Dendritic cell treated with granulocyte-macrophage colony-stimulating factor and Interleukin-4, amounts not matched to agents 40 ng/mL and 50 ng/mL, for 4 days (primary cell): Measurements from ENCODE around the gene FAM32A.
A peak's percentile ranks its signal among the peaks of the same experiment; 100 is the strongest.

Source experiments
- H3K27ac Mint-ChIP-seq: one replicate; pipeline ENCODE4 v1.8.0; 2022; ENCODE audit warnings: mild to moderate bottlenecking, mixed read lengths
- H3K27me3 Mint-ChIP-seq: one replicate; pipeline ENCODE4 v1.8.0; 2022; ENCODE audit warnings: mild to moderate bottlenecking, mixed read lengths
- H3K36me3 Mint-ChIP-seq: one replicate; pipeline ENCODE4 v1.8.0; 2022; ENCODE audit warnings: low read depth, mixed read lengths
- H3K4me1 Mint-ChIP-seq: one replicate; pipeline ENCODE4 v1.8.0; 2022; ENCODE audit warnings: low read depth, mixed read lengths
- H3K4me3 Mint-ChIP-seq: one replicate; pipeline ENCODE4 v1.8.0; 2022; ENCODE audit warnings: mild to moderate bottlenecking, moderate library complexity, mixed read lengths
- H3K9me3 Mint-ChIP-seq: one replicate; pipeline ENCODE4 v1.8.0; 2022; ENCODE audit warnings: mixed read lengths
- intact Hi-C: fragments of 100-400 bp; cut with micrococcal nuclease; formaldehyde crosslinking; loops from one replicate; pipeline ENCODE4 v1.15.0; 2022

FAM32A gene

DNA sequence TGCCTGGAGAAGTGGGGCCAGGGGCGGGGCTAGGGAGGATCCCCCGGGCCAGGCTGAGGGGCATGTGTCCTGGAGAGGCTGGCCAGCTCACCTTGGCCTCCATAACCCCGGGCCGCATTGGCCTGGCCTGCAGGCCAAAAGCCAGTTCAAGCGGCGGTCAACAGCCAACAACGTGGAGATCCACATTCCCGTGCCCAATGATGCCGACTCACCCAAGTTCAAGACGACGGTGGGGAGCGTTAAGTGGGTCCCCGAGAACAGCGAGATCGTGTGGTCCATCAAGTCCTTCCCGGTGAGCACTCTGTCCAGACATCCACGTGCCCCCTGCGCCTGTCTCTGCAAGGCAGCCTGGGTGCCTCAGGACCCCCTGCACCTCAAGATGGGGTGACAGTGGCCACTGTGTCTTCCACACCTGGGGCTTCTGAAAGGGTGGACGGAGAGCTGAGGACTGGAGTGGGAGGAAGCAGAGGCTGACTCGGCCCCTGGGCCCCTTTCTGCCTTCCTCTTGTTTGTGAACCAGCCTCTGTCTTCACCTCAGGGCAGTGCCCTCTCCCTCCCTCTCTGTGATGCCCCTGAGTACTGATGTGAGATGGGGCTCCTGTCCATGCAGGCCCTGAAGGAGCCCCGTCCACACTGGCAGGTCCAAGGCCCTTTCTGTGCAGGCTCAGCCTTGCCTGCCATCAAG is 43.6 kb downstream of the FAM32A start:
- Mint-ChIP-seq H3K4me3 (no peak overlapping the region), H3K36me3 (peaks cover 100% of the 10 kb centered on the region)

DNA sequence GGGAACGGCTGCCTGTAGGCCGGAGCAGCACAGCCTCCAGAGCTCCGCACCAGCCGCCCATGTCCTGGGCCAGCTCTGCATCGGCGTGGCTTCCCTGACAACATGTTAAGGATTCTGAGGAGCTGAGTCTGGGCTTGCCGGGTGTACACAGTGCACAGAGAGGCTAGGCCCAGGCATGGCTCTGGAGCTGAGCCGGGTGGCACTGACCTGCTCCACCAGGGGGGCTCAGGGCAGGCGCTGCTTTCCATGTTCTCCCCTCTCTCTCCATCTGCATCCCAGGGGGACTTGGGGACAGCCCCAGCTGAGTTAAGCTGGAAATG is 44.1 kb downstream of the FAM32A start:
- no peaks in the 10 kb centered on the region for H3K27me3 Mint-ChIP-seq
- H3K27ac Mint-ChIP-seq: no peak overlapping the region
- H3K4me3 Mint-ChIP-seq: no peak overlapping the region
- H3K4me1 Mint-ChIP-seq: no peaks in the 10 kb centered on the region
- H3K9me3 Mint-ChIP-seq: no peaks in the 10 kb centered on the region
- peaks cover 100% of the 10 kb centered on the region for H3K36me3 Mint-ChIP-seq
- intact Hi-C loops: no loop called here

More for the DNA sequence above, 43.6 kb downstream of the FAM32A start:
- no peaks in the 10 kb centered on the region for H3K4me1 Mint-ChIP-seq
- H3K9me3 Mint-ChIP-seq: no peaks in the 10 kb centered on the region
- H3K27ac Mint-ChIP-seq: no peak overlapping the region
- intact Hi-C loops: no loop called here
- H3K27me3 Mint-ChIP-seq: no peaks in the 10 kb centered on the region

DNA sequence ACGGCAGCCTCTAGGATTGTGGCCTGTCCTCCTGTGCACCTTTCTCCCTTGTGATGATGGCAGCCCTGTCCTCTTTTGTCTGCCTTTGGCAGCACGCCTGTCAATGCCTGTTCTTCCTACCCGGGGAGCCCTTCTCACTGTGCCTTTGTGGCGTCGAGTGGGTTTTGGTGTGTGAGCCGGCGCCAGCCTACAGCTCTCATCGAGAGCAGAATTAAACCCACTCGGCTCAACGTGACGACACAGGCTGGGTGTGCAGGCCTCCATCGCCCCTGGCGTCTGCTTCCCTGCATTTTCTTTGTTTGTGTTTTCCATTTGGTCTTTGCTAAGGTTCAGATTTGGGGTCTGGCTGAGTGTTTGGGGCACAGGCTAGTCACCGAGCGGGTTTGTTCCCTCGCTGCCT is 46.9 kb downstream of the FAM32A start:
- Mint-ChIP-seq H3K9me3 (peaks cover 9% of the 10 kb centered on the region), H3K27ac (no peak overlapping the region), H3K36me3 (peaks cover 97% of the 10 kb centered on the region), H3K27me3 (no peaks in the 10 kb centered on the region), H3K4me3 (no peak overlapping the region), H3K4me1 (peaks cover 23% of the 10 kb centered on the region)
- intact Hi-C loops: no loop called here

DNA sequence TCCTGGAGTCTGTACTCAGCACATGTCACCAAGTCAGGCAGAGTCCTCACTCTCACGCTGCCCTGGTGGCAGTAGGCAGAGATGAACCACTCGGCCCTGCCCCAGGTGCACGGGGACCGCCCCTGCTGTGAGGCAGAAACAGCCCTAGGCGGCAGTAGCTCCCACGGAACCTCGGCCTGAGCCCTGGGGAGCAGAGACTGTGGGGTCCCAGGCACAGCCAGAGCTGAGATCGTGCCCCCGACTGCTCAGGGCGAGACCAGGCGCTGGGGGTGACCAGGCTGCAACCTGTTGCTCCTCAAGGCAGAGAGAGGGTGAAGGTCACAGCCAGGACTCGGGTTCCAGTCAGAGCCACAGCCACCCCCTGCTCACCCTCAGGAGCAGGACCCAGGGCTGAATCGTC is 47.4 kb downstream of the FAM32A start:
- intact Hi-C loops: no loop called here

DNA sequence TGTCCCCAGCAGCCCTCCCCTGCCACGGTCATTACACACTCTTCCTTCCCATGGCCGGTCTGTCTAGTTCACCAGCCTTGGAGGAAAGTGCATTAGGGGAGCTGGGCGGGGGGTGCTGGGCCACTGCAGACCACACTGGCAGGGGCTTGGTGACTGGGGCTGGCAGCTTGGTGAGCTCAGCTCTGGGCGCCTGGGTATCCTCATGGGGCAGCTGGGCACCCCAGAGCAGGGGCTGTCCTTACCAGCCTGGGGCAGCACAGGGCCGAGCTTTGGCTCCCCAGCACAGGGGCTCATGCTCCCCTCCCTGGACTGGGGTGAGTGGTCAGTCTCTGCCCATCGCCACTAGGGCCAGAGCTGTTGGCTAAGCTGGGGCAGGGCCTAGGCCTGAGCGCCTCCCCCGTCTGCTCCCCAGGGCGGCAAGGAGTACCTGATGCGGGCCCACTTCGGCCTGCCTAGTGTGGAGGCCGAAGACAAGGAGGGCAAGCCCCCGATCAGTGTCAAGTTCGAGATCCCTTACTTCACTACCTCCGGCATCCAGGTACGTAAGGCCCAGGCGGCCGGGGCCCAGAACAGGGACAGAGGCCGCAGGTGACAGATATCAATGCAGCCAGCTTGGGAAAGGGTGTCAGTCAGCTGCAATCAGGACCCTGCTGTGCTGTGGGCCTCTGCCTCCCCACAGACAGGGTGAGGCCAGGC is 48.0 kb downstream of the FAM32A start:
- Mint-ChIP-seq H3K27ac (no peak overlapping the region), H3K9me3 (peaks cover 9% of the 10 kb centered on the region), H3K4me1 (peaks cover 29% of the 10 kb centered on the region), H3K27me3 (no peaks in the 10 kb centered on the region), H3K36me3 (peaks cover 86% of the 10 kb centered on the region), H3K4me3 (no peak overlapping the region)
- intact Hi-C loops: no loop called here

More for the DNA sequence above, 47.4 kb downstream of the FAM32A start:
- no peak overlapping the region for H3K27ac Mint-ChIP-seq
- H3K36me3 Mint-ChIP-seq: peaks cover 93% of the 10 kb centered on the region
- H3K4me1 Mint-ChIP-seq: peaks cover 23% of the 10 kb centered on the region
- peaks cover 9% of the 10 kb centered on the region for H3K9me3 Mint-ChIP-seq
- H3K4me3 Mint-ChIP-seq: no peak overlapping the region
- H3K27me3 Mint-ChIP-seq: no peaks in the 10 kb centered on the region

DNA sequence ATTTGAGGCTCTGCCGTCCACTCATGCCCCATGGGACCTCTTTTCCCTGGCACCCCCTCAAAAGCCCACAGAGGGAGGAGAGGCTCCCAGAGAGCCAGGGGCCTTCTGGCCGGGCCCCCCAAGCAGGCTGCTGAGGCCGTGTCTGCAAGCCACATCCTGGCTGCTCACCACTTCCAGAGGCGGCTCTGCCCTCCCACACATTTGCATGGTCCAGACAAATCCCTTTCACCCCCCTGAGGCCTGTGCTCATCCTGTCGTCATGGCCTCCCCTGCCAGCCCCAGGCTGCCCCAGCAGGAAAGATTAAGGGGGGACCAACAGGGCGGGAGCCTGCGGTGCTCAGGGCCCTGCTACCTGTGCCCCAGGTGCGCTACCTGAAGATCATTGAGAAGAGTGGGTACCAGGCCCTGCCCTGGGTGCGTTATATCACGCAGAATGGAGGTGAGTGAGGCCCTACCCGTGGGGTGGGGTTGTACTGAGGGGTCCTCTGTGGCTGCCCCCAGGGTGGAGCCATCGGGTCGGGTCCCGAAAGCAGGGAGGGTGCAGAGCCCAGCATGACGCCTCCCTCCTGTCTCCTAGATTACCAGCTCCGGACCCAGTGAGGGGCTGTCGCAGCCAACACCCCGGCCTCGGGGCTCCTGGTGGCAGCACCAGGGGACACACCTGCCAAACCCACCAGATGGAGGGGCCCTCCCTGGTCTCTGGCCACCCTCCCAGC is 48.8 kb downstream of the FAM32A start:
- no peaks in the 10 kb centered on the region for H3K27me3 Mint-ChIP-seq
- intact Hi-C loops: no loop called here
- H3K27ac Mint-ChIP-seq: no peak overlapping the region
- peaks cover 79% of the 10 kb centered on the region for H3K36me3 Mint-ChIP-seq
- peaks cover 9% of the 10 kb centered on the region for H3K9me3 Mint-ChIP-seq
- H3K4me1 Mint-ChIP-seq: peaks cover 36% of the 10 kb centered on the region
- H3K4me3 Mint-ChIP-seq: no peak overlapping the region

DNA sequence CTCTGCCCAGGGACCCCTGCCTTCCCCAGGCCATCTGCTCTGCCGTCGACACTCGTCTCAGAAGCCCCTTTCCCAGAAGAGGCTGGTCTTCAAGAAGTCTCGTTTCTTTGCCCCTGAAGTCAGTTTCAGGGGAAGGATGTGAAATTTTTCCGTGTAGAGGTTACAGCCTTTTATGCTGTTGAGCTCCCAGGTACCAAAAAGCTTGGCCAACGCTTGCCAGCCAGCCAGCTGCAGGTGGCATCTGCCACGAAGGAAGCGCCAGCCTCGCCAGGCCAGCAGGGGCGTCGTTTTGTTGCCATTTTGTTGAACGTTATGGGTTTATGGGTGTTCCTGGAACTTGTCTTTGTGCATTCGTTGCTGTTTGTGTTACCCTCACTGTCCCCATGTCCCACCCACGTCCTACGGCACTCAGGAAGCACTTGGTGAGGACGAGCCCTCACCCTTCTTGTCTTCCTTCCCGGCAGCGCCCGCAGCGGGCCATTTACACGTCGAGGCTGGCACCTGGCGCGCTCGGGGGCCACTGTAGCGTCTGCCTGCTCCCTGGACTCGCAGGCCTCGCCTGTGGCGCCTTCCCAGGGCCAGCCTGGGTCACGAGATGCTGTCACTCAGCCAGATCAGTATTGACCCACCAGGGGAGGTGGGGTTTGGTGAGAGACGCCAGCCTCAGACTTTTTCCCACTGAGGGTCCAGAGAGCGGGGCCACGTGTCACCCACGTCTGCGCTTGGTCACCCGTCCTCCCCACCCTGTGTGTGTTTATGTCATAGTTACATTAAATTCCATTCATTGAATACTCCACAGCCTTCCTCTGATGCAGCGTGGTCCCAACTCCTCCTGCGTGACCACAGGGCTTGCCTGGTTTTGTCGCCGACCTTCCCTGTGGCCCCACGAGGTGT is 49.6 kb downstream of the FAM32A start:
- H3K9me3 Mint-ChIP-seq: peaks cover 9% of the 10 kb centered on the region

DNA sequence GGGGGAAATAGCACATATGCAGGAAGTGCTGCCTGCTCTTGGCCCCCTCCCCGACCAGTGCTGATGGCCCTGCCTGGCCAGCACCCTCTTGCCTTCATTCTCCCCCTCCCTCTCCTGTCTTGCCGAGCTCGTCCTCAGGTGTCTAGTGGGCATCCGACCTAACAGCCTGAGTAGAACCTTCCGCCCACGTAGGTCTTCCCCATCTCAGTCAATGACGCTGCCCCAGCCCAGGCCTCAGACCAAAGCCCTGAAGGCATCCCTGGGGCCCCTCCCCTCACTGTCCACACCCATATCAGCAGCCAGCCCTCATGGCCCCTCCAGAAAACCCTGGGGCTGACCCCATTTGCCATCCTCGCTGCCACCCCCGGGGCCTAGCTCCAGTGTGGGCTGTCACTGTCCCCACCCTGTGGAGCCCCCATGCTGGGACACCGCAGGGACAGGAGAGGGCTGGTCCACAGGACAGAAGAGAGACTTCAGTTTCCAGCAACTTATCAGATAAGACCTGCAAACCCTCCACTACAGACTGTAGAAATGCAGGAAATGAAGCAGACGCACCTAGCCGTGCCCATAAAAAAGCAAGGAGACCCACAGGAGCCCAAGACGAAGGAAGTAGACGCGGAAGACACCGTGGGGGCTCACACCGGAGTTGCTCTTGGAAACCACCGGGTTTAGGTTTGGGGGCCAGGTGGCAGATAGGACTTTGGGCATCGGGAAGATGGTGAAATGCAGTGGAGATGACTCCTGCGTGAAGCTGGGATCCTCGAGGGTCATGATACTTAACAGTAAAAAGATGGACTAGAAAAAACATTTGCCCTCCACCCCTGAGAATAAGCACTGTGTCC is 50.8 kb downstream of the FAM32A start:
- H3K4me3 Mint-ChIP-seq: no peak overlapping the region
- peaks cover 9% of the 10 kb centered on the region for H3K9me3 Mint-ChIP-seq
- H3K27me3 Mint-ChIP-seq: peaks cover 2% of the 10 kb centered on the region
- intact Hi-C loops: no loop called here
- peaks cover 58% of the 10 kb centered on the region for H3K36me3 Mint-ChIP-seq
- peaks cover 41% of the 10 kb centered on the region for H3K4me1 Mint-ChIP-seq
- peak overlapping the region; percentile 8 for H3K27ac Mint-ChIP-seq

More for the DNA sequence above, 49.6 kb downstream of the FAM32A start:
- Mint-ChIP-seq H3K4me1 (peaks cover 41% of the 10 kb centered on the region), H3K27ac (no peak overlapping the region), H3K4me3 (no peak overlapping the region), H3K36me3 (peaks cover 71% of the 10 kb centered on the region), H3K27me3 (no peaks in the 10 kb centered on the region)
- intact Hi-C loops: no loop called here
